Endothelial cell (in vitro differentiated cells): Measurements from ENCODE around the gene PIEZO1. TPM values are rescaled to one million over a fixed set of nuclear protein-coding genes. Genes with fewer than 3 reads are reported as not detected.

Source experiments
- DNase-seq: peaks from one replicate; pipeline ENCODE4 v3.0.0; 2021; ENCODE audit warnings: low spot score
- H3K27ac Mint-ChIP-seq: one replicate; pipeline ENCODE4 v1.8.0; 2021; ENCODE audit warnings: mixed read lengths, inconsistent platforms; ENCODE audit not compliant: unreplicated experiment
- H3K27me3 Mint-ChIP-seq: one replicate; pipeline ENCODE4 v1.8.0; 2021; ENCODE audit warnings: mild to moderate bottlenecking, moderate library complexity, mixed read lengths, inconsistent platforms; ENCODE audit not compliant: unreplicated experiment
- H3K36me3 Mint-ChIP-seq: one replicate; pipeline ENCODE4 v1.8.0; 2021; ENCODE audit warnings: mild to moderate bottlenecking, low read depth, mixed read lengths, inconsistent platforms; ENCODE audit not compliant: unreplicated experiment
- H3K4me1 Mint-ChIP-seq: one replicate; pipeline ENCODE4 v1.8.0; 2021; ENCODE audit warnings: mild to moderate bottlenecking, mixed read lengths, inconsistent platforms; ENCODE audit not compliant: unreplicated experiment
- H3K4me3 Mint-ChIP-seq: one replicate; pipeline ENCODE4 v1.8.0; 2021; ENCODE audit warnings: mild to moderate bottlenecking, mixed read lengths, inconsistent platforms; ENCODE audit not compliant: unreplicated experiment
- H3K9me3 Mint-ChIP-seq: one replicate; pipeline ENCODE4 v1.8.0; 2021; ENCODE audit warnings: mixed read lengths, inconsistent platforms; ENCODE audit not compliant: unreplicated experiment
- total RNA-seq: library from RNA; stranded (reverse); fragmentation: NEBNext Ultra II Directional; extraction: Animal tissue kit (Norgen Biotek cat#: 25700); gene quantifications from one replicate; pipeline ENCODE4 v1.2.1, GENCODE V29; 2021; ENCODE audit not compliant: unreplicated experiment
- TF ChIP-seq, protein P1 (sequence below): fragments of 200-600 bp; sonication (generic); IDR thresholded peaks from one replicate; pipeline ENCODE4 v1.5.0; 2021; ENCODE audit warnings: antibody characterized with exemption; ENCODE audit not compliant: unreplicated experiment

PIEZO1 gene
- total RNA-seq, 1 donor from 2014 or later, result 428 TPM

DNA sequence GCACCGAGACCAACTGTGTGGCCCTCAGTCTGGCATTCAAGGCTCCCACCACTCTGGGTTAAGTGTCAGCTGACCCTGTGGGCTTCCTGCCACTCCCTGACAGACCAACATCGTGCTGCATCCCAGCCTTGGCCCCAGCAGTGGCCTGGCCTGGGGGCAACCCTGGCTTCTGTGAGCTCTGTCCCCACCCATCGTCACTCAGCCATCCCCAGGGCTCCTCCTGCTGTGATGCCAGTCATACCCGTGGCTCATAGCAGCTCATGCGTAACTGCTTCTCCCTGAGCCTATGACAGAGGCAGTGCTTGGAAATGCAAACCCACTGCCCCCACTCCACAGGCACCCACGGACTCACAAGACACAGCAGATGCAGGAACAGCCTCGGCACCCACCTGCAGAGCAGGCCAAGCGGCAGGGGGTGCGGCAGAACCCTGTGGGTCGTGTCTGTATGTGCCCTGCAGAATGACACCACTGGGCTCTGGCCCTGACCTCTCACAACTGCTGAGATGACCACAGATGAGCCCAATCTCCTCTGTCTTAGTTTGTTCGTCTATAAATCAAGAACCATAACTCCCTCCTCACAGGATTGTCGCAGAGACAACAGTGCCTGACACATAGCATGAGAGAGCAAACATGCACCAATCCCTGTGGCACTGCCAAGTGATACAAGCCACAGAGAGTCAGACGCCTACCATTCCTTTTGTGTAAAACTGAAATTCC lies 26.6 kb downstream of the PIEZO1 start:
- peak overlapping the region; percentile 78 for H3K27ac Mint-ChIP-seq
- no peak for DNase-seq
- H3K36me3 Mint-ChIP-seq, result peaks cover 8% of the 10 kb centered on the region
- no peaks in the 10 kb centered on the region for H3K9me3 Mint-ChIP-seq
- TF ChIP-seq, protein P1, sequence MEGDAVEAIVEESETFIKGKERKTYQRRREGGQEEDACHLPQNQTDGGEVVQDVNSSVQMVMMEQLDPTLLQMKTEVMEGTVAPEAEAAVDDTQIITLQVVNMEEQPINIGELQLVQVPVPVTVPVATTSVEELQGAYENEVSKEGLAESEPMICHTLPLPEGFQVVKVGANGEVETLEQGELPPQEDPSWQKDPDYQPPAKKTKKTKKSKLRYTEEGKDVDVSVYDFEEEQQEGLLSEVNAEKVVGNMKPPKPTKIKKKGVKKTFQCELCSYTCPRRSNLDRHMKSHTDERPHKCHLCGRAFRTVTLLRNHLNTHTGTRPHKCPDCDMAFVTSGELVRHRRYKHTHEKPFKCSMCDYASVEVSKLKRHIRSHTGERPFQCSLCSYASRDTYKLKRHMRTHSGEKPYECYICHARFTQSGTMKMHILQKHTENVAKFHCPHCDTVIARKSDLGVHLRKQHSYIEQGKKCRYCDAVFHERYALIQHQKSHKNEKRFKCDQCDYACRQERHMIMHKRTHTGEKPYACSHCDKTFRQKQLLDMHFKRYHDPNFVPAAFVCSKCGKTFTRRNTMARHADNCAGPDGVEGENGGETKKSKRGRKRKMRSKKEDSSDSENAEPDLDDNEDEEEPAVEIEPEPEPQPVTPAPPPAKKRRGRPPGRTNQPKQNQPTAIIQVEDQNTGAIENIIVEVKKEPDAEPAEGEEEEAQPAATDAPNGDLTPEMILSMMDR, result no peak
- H3K4me1 Mint-ChIP-seq, result peaks cover 23% of the 10 kb centered on the region
- H3K27me3 Mint-ChIP-seq, result peaks cover 2% of the 10 kb centered on the region
- peak overlapping the region; percentile 60 for H3K4me3 Mint-ChIP-seq

GRCh38 chr16:88755745-88756443 lies 29.1 kb downstream of the PIEZO1 start:
- TF ChIP-seq, protein P1, result no peak
- Mint-ChIP-seq H3K4me3 (no peak overlapping the region), H3K9me3 (no peaks in the 10 kb centered on the region), H3K27me3 (peaks cover 2% of the 10 kb centered on the region), H3K36me3 (peaks cover 8% of the 10 kb centered on the region), H3K4me1 (peaks cover 21% of the 10 kb centered on the region), H3K27ac (no peak overlapping the region)
- DNase-seq, result no peak

DNA sequence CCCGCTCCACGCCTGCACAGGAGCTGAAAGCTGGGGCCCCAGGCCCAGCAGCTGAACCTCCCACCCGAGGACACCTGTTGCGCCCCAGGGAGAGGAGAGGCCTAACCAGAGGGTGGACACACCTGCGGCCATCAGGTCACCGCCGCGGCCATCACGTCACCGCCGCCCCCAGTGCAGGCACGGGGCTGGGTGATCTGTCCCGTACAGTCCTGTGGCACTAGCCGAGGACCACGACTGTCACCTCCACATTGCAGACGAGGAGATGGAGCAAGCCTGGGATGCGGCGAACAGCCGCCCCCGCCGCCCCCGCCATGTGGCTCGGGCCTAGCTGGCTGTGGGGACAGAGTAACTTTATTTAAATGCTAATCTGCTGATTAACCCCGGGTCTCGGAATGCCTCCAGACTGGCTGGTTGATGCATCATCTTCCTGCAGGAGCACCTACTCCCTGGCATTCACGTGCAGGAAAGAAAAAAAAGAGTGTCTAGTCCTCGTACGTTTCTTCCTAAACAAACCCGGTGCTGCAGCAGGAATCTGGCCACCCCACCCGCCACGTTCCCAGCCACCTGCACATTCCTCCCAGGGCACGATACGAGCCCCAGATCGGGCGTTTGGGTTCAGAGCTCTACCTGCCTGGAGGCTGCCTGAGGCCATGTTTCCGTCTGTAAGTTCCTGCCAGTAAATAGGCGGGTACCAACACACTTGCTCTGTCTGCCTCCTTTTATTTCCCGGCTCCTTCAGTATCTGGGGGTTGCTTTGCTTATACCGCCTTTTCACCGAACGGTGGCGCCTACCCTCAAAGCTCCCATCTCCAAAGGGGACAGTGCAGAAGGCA lies 29.9 kb downstream of the PIEZO1 start:
- Mint-ChIP-seq H3K36me3 (peaks cover 8% of the 10 kb centered on the region), H3K27ac (peak overlapping the region; percentile 48), H3K4me1 (peaks cover 18% of the 10 kb centered on the region), H3K27me3 (peaks cover 1% of the 10 kb centered on the region), H3K9me3 (no peaks in the 10 kb centered on the region), H3K4me3 (no peak overlapping the region)
- TF ChIP-seq, protein P1, result peak; percentile 11
- peak; percentile 44 for DNase-seq

GRCh38 chr16:88754109-88754911 lies 30.7 kb downstream of the PIEZO1 start:
- H3K36me3 Mint-ChIP-seq, result peaks cover 8% of the 10 kb centered on the region
- H3K9me3 Mint-ChIP-seq, result no peaks in the 10 kb centered on the region
- H3K27ac Mint-ChIP-seq, result no peak overlapping the region
- peaks cover 13% of the 10 kb centered on the region for H3K4me1 Mint-ChIP-seq
- TF ChIP-seq, protein P1, result no peak
- DNase-seq, result no peak
- H3K27me3 Mint-ChIP-seq, result no peaks in the 10 kb centered on the region
- no peak overlapping the region for H3K4me3 Mint-ChIP-seq
